Measurements from ENCODE around the gene DEPDC1. TPM values are rescaled to one million over a fixed set of nuclear protein-coding genes. Genes with fewer than 3 reads are reported as not detected.

The DEPDC1 gene, protein sequence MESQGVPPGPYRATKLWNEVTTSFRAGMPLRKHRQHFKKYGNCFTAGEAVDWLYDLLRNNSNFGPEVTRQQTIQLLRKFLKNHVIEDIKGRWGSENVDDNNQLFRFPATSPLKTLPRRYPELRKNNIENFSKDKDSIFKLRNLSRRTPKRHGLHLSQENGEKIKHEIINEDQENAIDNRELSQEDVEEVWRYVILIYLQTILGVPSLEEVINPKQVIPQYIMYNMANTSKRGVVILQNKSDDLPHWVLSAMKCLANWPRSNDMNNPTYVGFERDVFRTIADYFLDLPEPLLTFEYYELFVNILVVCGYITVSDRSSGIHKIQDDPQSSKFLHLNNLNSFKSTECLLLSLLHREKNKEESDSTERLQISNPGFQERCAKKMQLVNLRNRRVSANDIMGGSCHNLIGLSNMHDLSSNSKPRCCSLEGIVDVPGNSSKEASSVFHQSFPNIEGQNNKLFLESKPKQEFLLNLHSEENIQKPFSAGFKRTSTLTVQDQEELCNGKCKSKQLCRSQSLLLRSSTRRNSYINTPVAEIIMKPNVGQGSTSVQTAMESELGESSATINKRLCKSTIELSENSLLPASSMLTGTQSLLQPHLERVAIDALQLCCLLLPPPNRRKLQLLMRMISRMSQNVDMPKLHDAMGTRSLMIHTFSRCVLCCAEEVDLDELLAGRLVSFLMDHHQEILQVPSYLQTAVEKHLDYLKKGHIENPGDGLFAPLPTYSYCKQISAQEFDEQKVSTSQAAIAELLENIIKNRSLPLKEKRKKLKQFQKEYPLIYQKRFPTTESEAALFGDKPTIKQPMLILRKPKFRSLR
- 10 to 100 TPM; 13.3 to 15.5 TPM for total RNA-seq

- H3K27me3 Mint-ChIP-seq, result peaks cover 46% of the 10 kb centered on the region
- peaks cover 2% of the 10 kb centered on the region for H3K9me3 Mint-ChIP-seq
- H3K27ac Mint-ChIP-seq, result peak within 1 kb of the TSS; percentile 65
- H3K36me3 Mint-ChIP-seq, result no peaks in the 10 kb centered on the region
- peak within 1 kb of the TSS; percentile 84 for H3K4me3 Mint-ChIP-seq
- peaks cover 9% of the 10 kb centered on the region for H3K4me1 Mint-ChIP-seq
- DNase-seq, result peak; percentile 80
These were observed at the start of gene DEPDC1 for GRCh38 chr1:68496680-68497357. TSS of gene DEPDC1 (minus strand) at chr1:68497082. CDS start at chr1:68496999, 83 bp downstream.

- no peaks in the 10 kb centered on the region for H3K27me3 Mint-ChIP-seq
- no peak for DNase-seq
- no peaks in the 10 kb centered on the region for H3K9me3 Mint-ChIP-seq
- H3K4me1 Mint-ChIP-seq, result no peaks in the 10 kb centered on the region
- no peak overlapping the region for H3K27ac Mint-ChIP-seq
- no peaks in the 10 kb centered on the region for H3K36me3 Mint-ChIP-seq
- H3K4me3 Mint-ChIP-seq, result no peak overlapping the region
These were observed 47.8 kb upstream of the DEPDC1 start for GRCh38 chr1:68544651-68545050.

- H3K4me3 Mint-ChIP-seq, result no peak overlapping the region
- no peaks in the 10 kb centered on the region for H3K27me3 Mint-ChIP-seq
- H3K4me1 Mint-ChIP-seq, result no peaks in the 10 kb centered on the region
- H3K36me3 Mint-ChIP-seq, result no peaks in the 10 kb centered on the region
- no peaks in the 10 kb centered on the region for H3K9me3 Mint-ChIP-seq
- no peak overlapping the region for H3K27ac Mint-ChIP-seq
- no peak for DNase-seq
These were observed 45.7 kb upstream of the DEPDC1 start for GRCh38 chr1:68542586-68542985.

GRCh38 chr1:68538941-68539340 lies 42.1 kb upstream of the DEPDC1 start:
- no peak overlapping the region for H3K27ac Mint-ChIP-seq
- DNase-seq, result no peak
- H3K4me3 Mint-ChIP-seq, result no peak overlapping the region
- H3K27me3 Mint-ChIP-seq, result no peaks in the 10 kb centered on the region
- no peaks in the 10 kb centered on the region for H3K36me3 Mint-ChIP-seq
- no peaks in the 10 kb centered on the region for H3K4me1 Mint-ChIP-seq
- no peaks in the 10 kb centered on the region for H3K9me3 Mint-ChIP-seq

DNA sequence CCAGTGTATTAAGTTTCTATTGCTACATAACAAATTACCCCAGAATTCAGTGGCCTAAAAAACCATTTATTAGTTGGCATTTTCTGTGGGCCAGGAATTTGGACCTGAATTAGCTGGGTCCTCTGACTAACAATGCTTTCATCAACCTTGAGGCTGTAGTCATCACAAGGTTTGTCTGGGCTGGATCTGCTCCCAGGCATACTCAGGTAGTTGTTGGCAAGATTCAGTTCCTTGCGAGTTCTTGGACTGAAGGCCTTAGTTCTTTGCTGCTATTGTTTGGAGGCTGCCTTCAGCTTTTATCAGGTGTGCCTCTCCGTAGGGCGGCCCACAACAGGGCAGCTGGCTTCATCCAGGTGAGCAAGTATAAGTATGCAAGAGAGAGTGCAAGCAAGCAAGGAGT lies 31.4 kb upstream of the DEPDC1 start:
- no peak for DNase-seq
- H3K27me3 Mint-ChIP-seq, result peaks cover 6% of the 10 kb centered on the region
- H3K4me1 Mint-ChIP-seq, result no peaks in the 10 kb centered on the region
- no peaks in the 10 kb centered on the region for H3K36me3 Mint-ChIP-seq
- H3K9me3 Mint-ChIP-seq, result peaks cover 3% of the 10 kb centered on the region
- H3K27ac Mint-ChIP-seq, result no peak overlapping the region
- H3K4me3 Mint-ChIP-seq, result no peak overlapping the region

GRCh38 chr1:68525781-68526180 lies 28.9 kb upstream of the DEPDC1 start:
- Mint-ChIP-seq H3K36me3 (no peaks in the 10 kb centered on the region), H3K27ac (no peak overlapping the region), H3K4me1 (no peaks in the 10 kb centered on the region)

GRCh38 chr1:68521286-68521685 lies 24.4 kb upstream of the DEPDC1 start:
- Mint-ChIP-seq H3K36me3 (no peaks in the 10 kb centered on the region), H3K4me3 (no peak overlapping the region), H3K4me1 (no peaks in the 10 kb centered on the region)

More at GRCh38 chr1:68525781-68526180, 28.9 kb upstream of the DEPDC1 start:
- no peaks in the 10 kb centered on the region for H3K9me3 Mint-ChIP-seq
- DNase-seq, result no peak
- H3K4me3 Mint-ChIP-seq, result no peak overlapping the region
- no peaks in the 10 kb centered on the region for H3K27me3 Mint-ChIP-seq

DNA sequence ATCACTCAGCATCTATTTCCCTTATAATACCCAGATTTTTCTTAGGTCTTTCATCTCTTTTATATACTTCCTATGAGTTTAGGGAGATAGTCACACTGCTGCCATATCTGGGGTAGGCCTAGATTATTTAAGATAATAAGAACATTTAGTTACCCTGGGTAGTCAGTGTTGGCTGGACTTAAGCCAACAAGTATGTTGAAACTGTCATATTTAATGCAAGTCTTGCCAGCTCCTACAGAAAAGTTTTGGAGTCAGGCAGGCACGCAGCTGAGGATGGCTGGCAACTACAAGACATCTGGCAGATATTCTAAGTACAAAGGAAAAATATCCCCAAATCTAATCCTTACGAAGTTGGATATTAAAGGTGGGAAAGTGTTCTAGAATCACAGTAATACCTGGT lies 19.2 kb upstream of the DEPDC1 start:
- no peak overlapping the region for H3K4me3 Mint-ChIP-seq
- no peaks in the 10 kb centered on the region for H3K9me3 Mint-ChIP-seq
- no peaks in the 10 kb centered on the region for H3K36me3 Mint-ChIP-seq
- DNase-seq, result no peak
- no peak overlapping the region for H3K27ac Mint-ChIP-seq
- H3K27me3 Mint-ChIP-seq, result no peaks in the 10 kb centered on the region
- no peaks in the 10 kb centered on the region for H3K4me1 Mint-ChIP-seq

More at GRCh38 chr1:68521286-68521685, 24.4 kb upstream of the DEPDC1 start:
- DNase-seq, result no peak
- Mint-ChIP-seq H3K27ac (no peak overlapping the region), H3K9me3 (no peaks in the 10 kb centered on the region), H3K27me3 (no peaks in the 10 kb centered on the region)

GRCh38 chr1:68511254-68511653 lies 14.4 kb upstream of the DEPDC1 start:
- Mint-ChIP-seq H3K36me3 (no peaks in the 10 kb centered on the region), H3K27ac (no peak overlapping the region), H3K4me1 (no peaks in the 10 kb centered on the region), H3K4me3 (no peak overlapping the region), H3K27me3 (no peaks in the 10 kb centered on the region), H3K9me3 (no peaks in the 10 kb centered on the region)
- no peak for DNase-seq

GRCh38 chr1:68506386-68506785 lies 9.5 kb upstream of the DEPDC1 start:
- no peak overlapping the region for H3K4me3 Mint-ChIP-seq
- peaks cover 5% of the 10 kb centered on the region for H3K9me3 Mint-ChIP-seq
- DNase-seq, result no peak
- H3K36me3 Mint-ChIP-seq, result no peaks in the 10 kb centered on the region
- H3K4me1 Mint-ChIP-seq, result no peaks in the 10 kb centered on the region
- H3K27me3 Mint-ChIP-seq, result peaks cover 4% of the 10 kb centered on the region
- H3K27ac Mint-ChIP-seq, result no peak overlapping the region

DNA sequence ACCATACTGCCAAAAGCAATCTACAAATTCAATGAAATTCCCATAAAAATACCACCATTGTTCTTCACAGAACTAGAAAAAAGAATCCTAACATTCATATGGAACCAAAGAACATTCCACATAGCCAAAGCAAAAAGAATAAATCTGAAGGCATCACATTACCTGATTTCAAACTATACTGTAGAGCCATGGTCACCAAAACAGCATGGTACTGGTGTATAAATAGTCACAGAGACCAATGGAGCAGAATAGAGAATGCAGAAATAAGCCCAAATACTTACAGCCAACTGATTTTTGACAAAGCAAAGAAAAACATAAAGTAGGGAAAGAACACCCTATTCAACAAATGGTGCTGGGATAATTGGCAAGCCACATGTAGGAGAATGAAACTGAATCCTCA lies 6.2 kb upstream of the DEPDC1 start:
- no peaks in the 10 kb centered on the region for H3K36me3 Mint-ChIP-seq
- peaks cover 6% of the 10 kb centered on the region for H3K9me3 Mint-ChIP-seq
- no peaks in the 10 kb centered on the region for H3K4me1 Mint-ChIP-seq
- no peak overlapping the region for H3K27ac Mint-ChIP-seq
- DNase-seq, result no peak
- peaks cover 21% of the 10 kb centered on the region for H3K27me3 Mint-ChIP-seq
- H3K4me3 Mint-ChIP-seq, result no peak overlapping the region

DNA sequence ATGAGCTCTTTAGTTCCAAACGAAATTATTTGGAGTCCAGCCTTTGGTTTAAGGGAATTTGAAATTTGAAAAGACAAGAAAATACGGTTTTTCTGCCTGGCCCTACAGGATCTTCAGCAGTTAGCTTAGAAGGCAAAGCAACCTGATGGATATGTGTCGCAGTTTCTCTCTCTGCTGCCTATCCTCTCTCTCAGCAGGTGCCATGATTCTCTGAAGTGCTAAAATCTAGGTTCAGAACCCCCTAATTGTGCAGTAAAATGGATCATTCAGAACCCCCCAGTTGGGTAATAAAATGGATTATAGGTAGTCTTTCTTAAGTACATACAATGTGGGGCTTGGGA lies 446 bp upstream of the DEPDC1 start:
- Mint-ChIP-seq H3K4me1 (peaks cover 9% of the 10 kb centered on the region), H3K4me3 (peak overlapping the region; percentile 84), H3K27ac (no peak overlapping the region), H3K27me3 (peaks cover 47% of the 10 kb centered on the region), H3K9me3 (peaks cover 2% of the 10 kb centered on the region), H3K36me3 (no peaks in the 10 kb centered on the region)
- DNase-seq, result no peak

DNA sequence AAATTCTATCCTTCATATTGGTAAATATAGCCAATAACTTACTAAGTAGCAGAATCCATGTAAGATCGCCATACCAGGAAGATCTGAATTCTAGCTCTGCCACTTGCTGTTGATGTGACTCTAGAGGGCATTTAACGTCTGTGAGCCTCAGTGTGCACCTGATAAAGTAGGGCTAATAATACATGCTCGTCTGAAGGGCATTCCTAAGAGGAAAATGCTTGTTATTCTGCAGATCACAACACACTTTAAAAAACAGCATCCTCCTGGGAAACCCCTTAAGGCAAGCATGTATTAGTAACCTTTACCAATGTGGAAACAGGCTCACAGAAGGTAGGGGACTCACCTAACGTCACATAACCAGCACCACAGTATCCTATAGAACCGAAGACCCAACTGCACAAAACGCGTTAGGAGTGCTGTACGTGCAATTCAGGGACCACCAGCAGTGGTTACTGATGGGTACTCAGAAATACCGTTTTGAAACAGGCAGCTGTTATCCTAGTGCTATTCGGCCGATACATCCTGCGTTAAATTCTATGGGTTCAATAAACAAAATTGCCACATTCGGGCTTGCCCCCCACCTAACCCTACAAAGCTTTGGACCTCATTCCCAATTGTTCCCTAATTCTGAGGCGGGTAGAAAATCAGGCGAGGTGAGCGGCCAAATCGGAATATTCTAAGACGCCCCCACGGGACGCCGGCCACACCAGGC lies 758 bp downstream of the DEPDC1 start:
- Mint-ChIP-seq H3K27me3 (peaks cover 43% of the 10 kb centered on the region), H3K36me3 (no peaks in the 10 kb centered on the region), H3K4me1 (peaks cover 9% of the 10 kb centered on the region), H3K27ac (no peak overlapping the region), H3K9me3 (peaks cover 2% of the 10 kb centered on the region), H3K4me3 (peak overlapping the region; percentile 84)
- peak; percentile 0 for DNase-seq

DNA sequence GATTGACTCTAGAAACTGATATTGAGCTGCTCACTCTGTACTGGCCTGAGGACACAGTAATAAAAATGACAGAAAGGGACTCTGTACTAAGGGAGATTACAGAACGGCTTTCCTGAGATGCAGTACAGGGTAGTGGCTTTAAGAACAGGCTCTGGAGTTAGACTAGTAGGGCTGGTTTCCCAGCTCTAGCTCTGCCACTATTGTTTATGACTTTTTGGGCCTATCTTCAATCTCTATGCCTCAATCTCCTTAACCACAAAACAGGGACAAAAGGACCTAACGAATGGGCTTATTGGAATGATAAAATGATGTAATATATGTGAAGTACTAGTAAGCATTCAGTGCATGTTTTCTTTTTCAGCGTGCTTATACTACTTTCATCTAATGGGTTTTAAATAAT lies 1.4 kb downstream of the DEPDC1 start:
- H3K27ac Mint-ChIP-seq, result no peak overlapping the region
- peaks cover 43% of the 10 kb centered on the region for H3K27me3 Mint-ChIP-seq
- H3K9me3 Mint-ChIP-seq, result no peaks in the 10 kb centered on the region
- H3K36me3 Mint-ChIP-seq, result no peaks in the 10 kb centered on the region
- no peak for DNase-seq
- H3K4me1 Mint-ChIP-seq, result peaks cover 9% of the 10 kb centered on the region
- H3K4me3 Mint-ChIP-seq, result peak overlapping the region; percentile 84

- no peak for DNase-seq
- Mint-ChIP-seq H3K4me3 (no peak overlapping the region), H3K9me3 (no peaks in the 10 kb centered on the region), H3K4me1 (peaks cover 9% of the 10 kb centered on the region), H3K27me3 (peaks cover 27% of the 10 kb centered on the region), H3K36me3 (no peaks in the 10 kb centered on the region), H3K27ac (no peak overlapping the region)
These were observed 3.7 kb downstream of the DEPDC1 start for GRCh38 chr1:68493193-68493592.
